Esophagus (tissue), 2 donors: Measurements from ENCODE around the gene RNF213. TPM values are rescaled to one million over a fixed set of nuclear protein-coding genes. Genes with fewer than 3 reads are reported as not detected.
"Not testable (repeated sequence)": the region's sequence is repeated elsewhere in the genome, so short reads cannot be mapped to it uniquely, and the experiment has no call there.

Experiments used
- H3K27ac ChIP-seq, 2 donors: one replicate each; pipeline ENCODE4 v1.5.1; 2013; ENCODE audit warnings: low read depth in 2 of 2, mild to moderate bottlenecking in 2 of 2, inconsistent platforms in 1 of 2, low read length in 1 of 2, moderate library complexity in 1 of 2
- H3K27me3 ChIP-seq, 2 donors: one replicate each; pipeline ENCODE4 v1.6.1; 2013; ENCODE audit warnings: low read length in 2 of 2, control low read depth in 1 of 2, mild to moderate bottlenecking in 1 of 2; ENCODE audit not compliant: insufficient read depth in 2 of 2, control insufficient read depth in 1 of 2
- H3K36me3 ChIP-seq, 2 donors: one replicate each; pipeline ENCODE4 v1.6.1; 2013; ENCODE audit warnings: low read length in 1 of 2; ENCODE audit not compliant: control insufficient read depth in 2 of 2, insufficient read depth in 2 of 2
- H3K4me1 ChIP-seq, 2 donors: one replicate each; pipeline ENCODE4 v1.6.1; 2013; ENCODE audit warnings: low read length in 1 of 2; ENCODE audit not compliant: control insufficient read depth in 2 of 2, insufficient read depth in 2 of 2
- H3K4me3 ChIP-seq, 2 donors: one replicate each; pipeline ENCODE4 v1.5.1; 2013; ENCODE audit warnings: low read length in 2 of 2, mild to moderate bottlenecking in 2 of 2, low read depth in 1 of 2, moderate library complexity in 1 of 2
- H3K9me3 ChIP-seq, 2 donors: one replicate each; pipeline ENCODE4 v1.6.1; 2013; ENCODE audit warnings: mild to moderate bottlenecking in 2 of 2, low read depth in 1 of 2, low read length in 1 of 2, moderate library complexity in 1 of 2; ENCODE audit not compliant: control insufficient read depth in 2 of 2, insufficient read depth in 1 of 2
- WGBS, 2 donors: extraction: QIAGEN DNeasy Blood & Tissue Kit; methylation state at CpG; one replicate each; pipeline ENCODE4 v1.1.7; 2013; 5-methylcytosine and 5-hydroxymethylcytosine counted together
- polyA plus RNA-seq, 2 donors: library from polyadenylated mRNA; stranded (reverse); fragments of 200-250 nt; gene quantifications; one replicate each; pipeline ENCODE4 v1.2.3, GENCODE V29; 2013
- donor health status: healthy with polysubstance abuse.
- donor health status: Bipolar disorder and iron deficiency.

RNF213 gene
- polyA plus RNA-seq, 2 donors, result 17.9 to 54.7 TPM

GRCh38 chr17:80272366-80272765 lies 11.7 kb downstream of the RNF213 start:
- Histone ChIP-seq H3K27me3 (no peaks in the 10 kb centered on the region), H3K36me3 (peaks cover 10 to 15% of the 10 kb centered on the region in 2 donors), H3K4me1 (peaks cover 0 to 8% of the 10 kb centered on the region in 2 donors), H3K4me3 (no peak overlapping the region), H3K9me3 (no peaks in the 10 kb centered on the region), H3K27ac (no peak overlapping the region)
- 90 to 95% methylated on average over 10 of the region's 10 CpGs for WGBS, 2 donors

DNA sequence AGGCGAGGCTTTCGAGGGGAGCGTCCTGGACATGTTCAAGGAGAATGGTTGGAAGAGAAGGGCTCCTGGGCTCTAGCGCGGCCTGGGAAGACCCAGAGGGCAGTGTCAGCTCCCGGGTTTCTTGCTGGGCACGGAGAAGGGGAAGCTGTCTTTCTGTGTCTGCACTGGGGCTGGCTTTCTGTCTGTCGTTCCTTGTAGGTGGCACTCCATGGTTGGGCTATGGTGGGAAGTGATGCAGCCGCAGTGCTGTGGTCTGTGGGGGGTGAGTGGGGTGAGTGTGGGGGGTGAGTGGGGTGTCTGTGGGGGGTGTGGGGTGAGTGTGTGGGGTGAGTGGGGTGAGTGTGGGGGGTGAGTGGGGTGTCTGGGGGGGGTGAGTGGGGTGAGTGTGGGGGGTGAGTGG lies 13.7 kb downstream of the RNF213 start:
- no peak overlapping the region for H3K4me3 ChIP-seq
- peaks cover 10 to 15% of the 10 kb centered on the region in 2 donors for H3K36me3 ChIP-seq
- no peaks in the 10 kb centered on the region for H3K27me3 ChIP-seq
- H3K4me1 ChIP-seq, result peaks cover 4 to 22% of the 10 kb centered on the region in 2 donors
- H3K27ac ChIP-seq, result no peak overlapping the region
- 83 to 89% methylated on average over 9 of the region's 9 CpGs for WGBS, 2 donors
- no peaks in the 10 kb centered on the region for H3K9me3 ChIP-seq

- peaks cover 7 to 23% of the 10 kb centered on the region in 2 donors for H3K4me1 ChIP-seq
- no peaks in the 10 kb centered on the region for H3K27me3 ChIP-seq
- H3K27ac ChIP-seq, result no peak overlapping the region
- no peak overlapping the region for H3K4me3 ChIP-seq
- H3K36me3 ChIP-seq, result peaks cover 10 to 14% of the 10 kb centered on the region in 2 donors
- WGBS, 2 donors, result 76 to 87% methylated on average over 4 of the region's 4 CpGs
- H3K9me3 ChIP-seq, result no peaks in the 10 kb centered on the region
Measured at GRCh38 chr17:80274871-80275449, 14.3 kb downstream of the RNF213 start.

DNA sequence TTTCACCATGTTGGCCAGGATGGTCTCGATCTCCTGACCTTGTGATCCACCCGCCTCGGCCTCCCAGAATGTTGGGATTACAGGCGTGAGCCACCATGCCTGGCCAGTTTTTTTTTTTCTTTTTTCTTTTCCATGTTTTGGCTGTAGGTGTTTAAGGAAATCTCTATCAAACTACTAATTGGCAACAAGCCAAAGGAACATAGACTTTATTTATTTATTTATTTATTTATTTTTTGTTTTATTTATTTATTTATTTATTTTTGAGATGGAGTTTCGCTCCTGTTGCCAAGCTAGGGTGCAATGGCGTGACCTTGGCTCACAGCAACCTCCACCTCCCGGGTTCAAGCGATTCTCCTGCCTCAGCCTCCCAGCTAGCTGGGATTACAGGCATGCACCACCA lies 15.2 kb downstream of the RNF213 start:
- Histone ChIP-seq H3K36me3 (peaks cover 10 to 13% of the 10 kb centered on the region in 2 donors), H3K4me1 (peaks cover 9 to 21% of the 10 kb centered on the region in 2 donors)
- not testable (repeated sequence) for H3K27ac ChIP-seq, H3K9me3 ChIP-seq, H3K27me3 ChIP-seq, H3K4me3 ChIP-seq
- WGBS, 2 donors, result 95 to 96% methylated on average over 8 of the region's 8 CpGs

GRCh38 chr17:80277751-80278671 lies 17.4 kb downstream of the RNF213 start:
- peaks cover 9 to 21% of the 10 kb centered on the region in 2 donors for H3K4me1 ChIP-seq
- no peak overlapping the region for H3K4me3 ChIP-seq
- H3K27me3 ChIP-seq, result no peaks in the 10 kb centered on the region
- no peaks in the 10 kb centered on the region for H3K9me3 ChIP-seq
- peaks cover under 1 to 21% of the 10 kb centered on the region in 2 donors for H3K36me3 ChIP-seq
- peak overlapping the region; percentile 66 to 86 for H3K27ac ChIP-seq
- 50 to 54% methylated on average over 32 to 34 of the region's 34 CpGs for WGBS, 2 donors

- H3K36me3 ChIP-seq, result peaks cover 0 to 19% of the 10 kb centered on the region in 2 donors
- no peaks in the 10 kb centered on the region for H3K27me3 ChIP-seq
- no peak overlapping the region for H3K4me3 ChIP-seq
- 45 to 59% methylated on average over 14 of the region's 14 CpGs for WGBS, 2 donors
- H3K27ac ChIP-seq, result no peak overlapping the region
- peaks cover 9 to 16% of the 10 kb centered on the region in 2 donors for H3K4me1 ChIP-seq
- no peaks in the 10 kb centered on the region for H3K9me3 ChIP-seq
Measured at GRCh38 chr17:80279895-80280294, 19.2 kb downstream of the RNF213 start.

DNA sequence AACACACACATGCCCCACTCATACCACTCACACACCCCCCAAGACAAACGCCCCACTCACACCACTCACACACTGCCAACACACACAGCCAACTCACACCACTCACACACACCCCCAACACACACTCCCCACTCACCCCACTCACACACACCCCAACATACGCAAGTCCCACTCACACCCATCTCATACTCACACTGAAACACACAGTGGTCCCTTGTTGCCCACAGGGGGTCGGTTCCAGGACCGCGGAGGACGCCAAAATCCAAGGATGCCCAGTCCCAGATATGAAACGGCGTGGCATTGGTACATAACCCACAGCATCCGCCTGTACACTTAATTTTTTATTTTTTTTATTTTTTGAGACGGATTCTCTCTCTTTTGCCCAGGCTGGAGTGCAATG lies 20.9 kb downstream of the RNF213 start:
- H3K9me3 ChIP-seq, result no peaks in the 10 kb centered on the region
- H3K36me3 ChIP-seq, result peaks cover 0 to 22% of the 10 kb centered on the region in 2 donors
- WGBS, 2 donors, result 93 to 95% methylated on average over 10 of the region's 10 CpGs
- H3K4me1 ChIP-seq, result peaks cover 9 to 16% of the 10 kb centered on the region in 2 donors
- no peak overlapping the region for H3K27ac ChIP-seq
- no peak overlapping the region for H3K4me3 ChIP-seq
- no peaks in the 10 kb centered on the region for H3K27me3 ChIP-seq

GRCh38 chr17:80283116-80283852 lies 22.6 kb downstream of the RNF213 start:
- H3K36me3 ChIP-seq, result peaks cover 0 to 28% of the 10 kb centered on the region in 2 donors
- H3K4me3 ChIP-seq, result no peak overlapping the region
- H3K9me3 ChIP-seq, result no peaks in the 10 kb centered on the region
- H3K27me3 ChIP-seq, result no peaks in the 10 kb centered on the region
- no peak overlapping the region for H3K27ac ChIP-seq
- WGBS, 2 donors, result 79 to 81% methylated on average over 19 of the region's 19 CpGs
- H3K4me1 ChIP-seq, result peaks cover 8 to 9% of the 10 kb centered on the region in 2 donors

DNA sequence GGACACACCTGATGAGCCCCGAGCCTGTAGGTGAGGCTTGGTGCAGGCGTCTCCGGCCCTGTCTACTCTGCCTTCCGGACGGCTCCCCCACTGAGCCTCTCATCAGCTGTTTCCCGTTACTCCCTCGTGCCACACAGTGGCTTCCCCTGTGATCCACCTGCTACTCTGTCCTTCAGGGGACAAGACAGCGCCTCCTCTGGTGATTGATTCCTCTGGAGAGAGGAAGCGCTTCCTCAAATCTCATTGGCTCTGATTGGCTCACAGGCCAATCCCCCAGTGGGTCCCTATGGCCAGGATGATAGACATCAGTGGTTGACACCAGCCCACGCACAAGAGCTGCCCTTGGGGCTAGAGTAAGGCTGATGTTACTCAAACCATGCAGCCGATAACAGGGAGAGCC lies 24.0 kb downstream of the RNF213 start:
- no peaks in the 10 kb centered on the region for H3K9me3 ChIP-seq
- H3K27me3 ChIP-seq, result no peaks in the 10 kb centered on the region
- H3K4me3 ChIP-seq, result no peak overlapping the region
- no peak overlapping the region for H3K27ac ChIP-seq
- H3K4me1 ChIP-seq, result peaks cover 2 to 5% of the 10 kb centered on the region in 2 donors
- peaks cover 4 to 33% of the 10 kb centered on the region in 2 donors for H3K36me3 ChIP-seq
- 82 to 88% methylated on average over 11 of the region's 11 CpGs for WGBS, 2 donors
